HG02642 (cell line): ENCODE data around the gene TK2.
"Not testable (repeated sequence)": the region's sequence is repeated elsewhere in the genome, so short reads cannot be mapped to it uniquely, and the experiment has no call there.

ENCODE experiments used
- ATAC-seq: cut with Tn5 transposase; IDR thresholded peaks from one replicate; pipeline ENCODE4 v1.9.1; 2021; ENCODE audit warnings: mild to moderate bottlenecking; ENCODE audit not compliant: unreplicated experiment, poor library complexity

Gene TK2

GRCh38 chr16:66473654-66474519 lies 76.0 kb downstream of the TK2 start:
- no peak for ATAC-seq

GRCh38 chr16:66473051-66473571 lies 76.8 kb downstream of the TK2 start:
- ATAC-seq = no peak

GRCh38 chr16:66471716-66472393 lies 78.1 kb downstream of the TK2 start:
- no peak for ATAC-seq

DNA sequence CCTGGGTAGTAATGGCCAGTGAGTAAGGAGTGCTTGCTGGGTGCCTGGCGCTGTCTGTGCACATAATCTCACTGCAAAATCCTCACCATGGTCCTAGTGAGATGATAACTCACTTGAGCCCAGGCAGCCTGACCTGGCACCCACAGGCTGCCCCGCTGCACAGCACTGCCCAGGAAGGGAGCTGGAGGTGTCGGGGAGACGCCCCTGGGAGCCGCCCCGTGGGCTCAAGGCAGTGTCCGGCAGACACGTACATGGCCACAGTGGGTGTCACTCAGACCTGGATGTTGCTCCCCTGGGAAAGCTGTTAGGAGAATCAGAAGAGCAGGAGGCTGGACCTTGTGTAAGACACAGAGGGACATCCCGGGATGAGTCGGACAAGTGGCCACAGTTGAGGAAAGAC lies 78.7 kb downstream of the TK2 start:
- no peak for ATAC-seq

- ATAC-seq = no peak
Measured at GRCh38 chr16:66470556-66470955, 79.4 kb downstream of the TK2 start.

DNA sequence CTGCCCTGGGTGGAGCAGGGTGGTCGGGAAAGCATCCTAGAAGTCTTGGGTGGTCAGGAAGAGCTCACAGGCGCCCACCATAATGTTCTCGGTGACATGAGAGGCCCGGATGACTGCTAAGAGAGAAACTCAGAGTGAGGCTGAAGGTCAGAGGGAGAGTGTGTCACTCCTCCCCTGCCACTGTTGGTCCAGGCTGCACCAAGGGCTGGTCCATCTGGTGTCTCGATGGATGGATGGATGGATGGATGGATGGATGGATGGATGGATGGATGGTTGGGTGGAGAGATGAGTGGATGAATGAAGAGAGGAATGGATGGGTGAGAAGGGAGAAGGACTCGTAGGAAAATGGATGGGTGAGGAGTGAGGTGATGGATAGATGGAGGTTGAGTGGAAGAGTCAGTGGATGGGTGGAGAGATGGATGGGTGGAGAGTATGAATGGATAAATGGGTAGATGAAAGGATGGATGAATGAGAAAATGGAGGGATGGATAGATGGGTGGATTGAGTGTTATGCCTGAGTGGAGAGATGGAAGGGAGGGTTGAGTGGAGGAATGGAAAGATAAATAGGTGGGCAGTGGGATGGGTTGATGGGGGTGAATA lies 79.9 kb downstream of the TK2 start:
- no peak for ATAC-seq

GRCh38 chr16:66469291-66469946 lies 80.5 kb downstream of the TK2 start:
- ATAC-seq = no peak

- no peak for ATAC-seq
Measured at GRCh38 chr16:66468321-66468965, 81.5 kb downstream of the TK2 start.

DNA sequence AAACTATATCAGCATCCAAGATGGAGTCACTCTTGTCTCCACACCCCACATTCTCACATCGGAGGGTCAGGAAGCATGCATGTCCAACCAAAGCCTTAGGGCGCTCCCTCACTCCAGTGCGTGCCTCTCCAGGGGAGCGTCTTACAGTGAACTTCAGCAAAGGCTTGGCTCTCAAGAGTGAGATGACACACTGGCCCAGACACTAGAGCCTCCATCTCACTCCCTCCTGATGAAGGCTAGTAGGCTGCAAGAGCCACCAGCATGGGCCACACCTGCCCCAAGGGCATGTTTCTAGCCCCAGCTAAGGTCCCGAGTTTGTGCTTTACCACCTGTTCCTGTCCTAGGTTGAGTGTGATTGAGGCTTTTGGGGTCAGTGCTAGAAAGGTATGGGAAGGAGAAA lies 82.3 kb downstream of the TK2 start:
- ATAC-seq = no peak

DNA sequence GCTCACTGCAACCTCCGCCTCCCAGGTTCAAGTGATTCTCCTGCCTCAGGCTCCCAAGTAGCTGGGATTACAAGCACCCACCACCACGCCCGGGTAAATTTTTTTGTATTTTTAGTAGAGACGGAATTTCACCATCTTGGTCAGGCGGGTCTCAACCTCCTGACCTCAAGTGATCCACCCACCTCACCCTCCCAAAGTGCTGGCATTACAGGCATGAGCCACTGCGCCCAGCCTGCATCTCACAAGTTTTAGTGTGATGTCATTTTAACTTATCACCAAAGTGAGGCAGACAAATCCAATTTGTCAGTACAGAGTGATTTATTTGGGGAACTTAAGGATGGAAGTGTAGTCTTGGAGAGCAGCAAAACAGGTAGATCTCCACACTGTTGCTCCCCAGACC lies 83.3 kb downstream of the TK2 start:
- not testable (repeated sequence) for ATAC-seq

DNA sequence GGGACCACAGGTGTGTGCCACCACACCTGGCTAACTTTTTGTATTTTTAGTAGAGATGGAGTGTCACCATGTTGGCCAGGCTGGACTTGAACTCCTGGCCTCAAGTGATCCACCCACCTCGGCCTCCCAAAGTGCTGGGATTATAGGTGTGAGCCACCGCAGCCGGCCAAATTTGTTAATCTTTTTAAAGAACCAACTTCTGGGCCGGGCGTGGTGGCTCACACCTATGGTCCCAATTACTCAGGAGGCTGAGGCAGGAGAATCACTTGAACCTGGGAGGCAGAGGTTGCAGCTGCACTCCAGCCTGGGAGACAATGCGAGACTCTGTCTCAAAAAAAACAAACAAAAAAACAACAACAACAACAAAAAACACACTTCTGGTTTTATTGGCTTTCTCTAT lies 84.0 kb downstream of the TK2 start:
- not testable (repeated sequence) for ATAC-seq

DNA sequence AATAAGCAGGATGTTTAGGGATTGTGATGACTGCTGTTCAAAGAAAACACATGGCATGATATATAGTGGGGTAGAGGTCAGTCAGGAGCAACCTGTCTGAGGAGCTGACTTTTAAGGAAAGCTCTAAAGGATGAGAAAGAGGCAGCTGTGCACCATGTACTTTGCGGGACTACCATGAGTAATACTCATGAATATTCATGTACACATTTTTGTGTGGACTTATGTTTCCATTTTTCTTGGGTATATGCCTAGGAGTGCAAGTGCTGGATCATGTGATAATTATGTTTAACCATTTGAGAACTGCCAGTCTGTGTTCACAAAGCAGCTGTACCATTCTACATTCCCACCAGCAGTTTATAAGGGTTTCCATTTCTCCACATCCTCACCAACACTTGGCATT lies 87.0 kb downstream of the TK2 start:
- ATAC-seq = no peak

GRCh38 chr16:66460703-66461102 lies 89.2 kb downstream of the TK2 start:
- no peak for ATAC-seq

DNA sequence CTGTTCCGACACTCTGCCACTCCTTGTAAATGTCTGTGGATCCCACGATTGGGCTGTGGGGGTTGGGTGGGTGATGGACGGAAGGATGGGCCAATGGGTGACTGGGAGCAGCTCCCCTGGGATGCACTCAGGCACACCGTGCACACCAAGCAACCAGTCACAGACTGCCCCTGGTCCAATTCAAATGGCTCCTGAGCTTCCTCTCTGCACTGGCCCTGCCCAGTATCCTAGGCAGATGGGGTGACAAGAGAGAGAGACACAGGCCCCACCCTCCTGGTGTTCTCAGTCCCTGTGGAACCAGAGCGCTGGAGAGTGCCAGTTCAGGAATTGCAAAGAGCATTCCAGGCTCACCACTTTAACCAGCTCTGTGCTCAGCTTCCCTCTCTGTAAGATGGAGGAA lies 90.0 kb downstream of the TK2 start:
- no peak for ATAC-seq

DNA sequence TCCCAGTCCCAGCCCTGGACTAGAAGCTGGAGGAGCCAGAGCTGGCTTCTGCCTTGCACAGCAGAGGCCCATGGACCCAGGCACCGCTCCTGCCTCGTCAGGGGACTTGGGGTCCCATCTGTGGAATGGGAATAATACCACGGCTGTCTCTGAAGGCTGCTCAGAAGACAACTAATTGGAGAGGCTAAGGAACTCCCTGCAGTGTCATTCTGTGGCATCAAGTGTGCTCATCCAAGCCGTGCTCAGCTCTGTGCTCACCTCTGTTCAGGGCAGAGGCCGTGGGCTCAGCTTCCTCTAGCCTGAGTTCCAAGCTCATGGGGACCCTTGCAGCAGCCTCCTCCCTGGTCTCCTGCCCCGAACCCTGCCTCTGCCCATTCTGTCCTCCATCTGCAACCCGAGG lies 91.1 kb downstream of the TK2 start:
- no peak for ATAC-seq

DNA sequence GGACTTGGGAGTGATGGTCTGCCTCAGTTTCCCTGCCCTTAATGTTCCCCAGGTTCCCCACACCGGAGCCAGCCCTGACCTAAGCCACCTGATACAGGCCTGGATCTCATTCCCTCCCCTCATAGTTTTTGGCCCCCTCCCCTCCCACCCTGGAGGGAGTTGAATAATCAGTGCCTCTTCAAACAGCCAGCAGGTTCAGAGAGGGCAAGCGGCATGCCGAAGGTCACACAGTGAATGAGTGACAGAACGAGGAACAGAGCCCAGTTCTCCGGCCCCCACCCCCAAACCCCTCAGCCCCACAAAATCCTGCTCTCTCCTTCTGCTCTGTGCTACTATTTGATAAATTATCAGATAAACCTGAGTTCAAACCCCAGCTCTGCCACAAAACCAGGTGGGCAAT lies 91.6 kb downstream of the TK2 start:
- no peak for ATAC-seq
